ENCODE data around the gene FADD. TPM values are rescaled to one million over a fixed set of nuclear protein-coding genes. Genes with fewer than 3 reads are reported as not detected.
"Not testable (repeated sequence)": the region's sequence is repeated elsewhere in the genome, so short reads cannot be mapped to it uniquely, and the experiment has no call there.

Gene FADD
- total and polyA plus RNA-seq, 5 donors from 2014 or later = 12.0 to 33.5 (median 15.8) TPM

GRCh38 chr11:70218076-70218475 lies 15.0 kb downstream of the FADD start:
- H3K9me3 ChIP-seq (ENCODE audit: control insufficient read depth in 2 of 2, low read length in 2 of 2); H3K4me1 Mint-ChIP-seq; ATAC-seq (ENCODE audit: low read depth in 2 of 2); DNase-seq; H3K4me3 ChIP-seq (ENCODE audit: low read depth, low read length); H3K9me3 Mint-ChIP-seq; H3K4me1 ChIP-seq (ENCODE audit: control insufficient read depth, insufficient read depth, low read length, poor library complexity, severe bottlenecking); H3K27me3 ChIP-seq (ENCODE audit: control insufficient read depth, insufficient read depth, low read length); H3K4me3 Mint-ChIP-seq; H3K36me3 ChIP-seq (ENCODE audit: control insufficient read depth, insufficient read depth, low read length); H3K36me3 Mint-ChIP-seq; H3K27ac ChIP-seq (ENCODE audit: insufficient read depth, low read length, poor library complexity, severe bottlenecking): not testable (repeated sequence)
- Mint-ChIP-seq H3K27me3 (peaks cover 17% of the 10 kb centered on the region), H3K27ac (peak overlapping the region in 1 of 3 donors; percentile 40)

GRCh38 chr11:70220136-70220535 lies 17.0 kb downstream of the FADD start:
- no peaks in the 10 kb centered on the region for H3K36me3 ChIP-seq (ENCODE audit: control insufficient read depth, insufficient read depth, low read length)
- Mint-ChIP-seq H3K4me3 (no peak overlapping the region), H3K4me1 (no peaks in the 10 kb centered on the region), H3K27me3 (peaks cover 25% of the 10 kb centered on the region), H3K9me3 (peaks cover 0 to 1% (median 0%) of the 10 kb centered on the region in 7 donors), H3K27ac (no peak overlapping the region), H3K36me3 (no peaks in the 10 kb centered on the region)
- H3K4me1 ChIP-seq (ENCODE audit: control insufficient read depth, insufficient read depth, low read length, poor library complexity, severe bottlenecking) = no peaks in the 10 kb centered on the region
- H3K27ac ChIP-seq (ENCODE audit: insufficient read depth, low read length, poor library complexity, severe bottlenecking) = no peak overlapping the region
- H3K9me3 ChIP-seq (ENCODE audit: control insufficient read depth in 2 of 2, low read length in 2 of 2) = no peaks in the 10 kb centered on the region
- DNase-seq (no peak), ATAC-seq (ENCODE audit: low read depth in 2 of 2) (no peak)
- H3K4me3 ChIP-seq (ENCODE audit: low read depth, low read length) = no peak overlapping the region
- H3K27me3 ChIP-seq (ENCODE audit: control insufficient read depth, insufficient read depth, low read length) = no peaks in the 10 kb centered on the region

- Mint-ChIP-seq H3K27me3 (peaks cover 26% of the 10 kb centered on the region), H3K4me3 (no peak overlapping the region), H3K27ac (no peak overlapping the region), H3K4me1 (no peaks in the 10 kb centered on the region), H3K36me3 (no peaks in the 10 kb centered on the region), H3K9me3 (peaks cover 0 to 1% (median 0%) of the 10 kb centered on the region in 7 donors)
- no peaks in the 10 kb centered on the region for H3K27me3 ChIP-seq (ENCODE audit: control insufficient read depth, insufficient read depth, low read length)
- no peak for ATAC-seq (ENCODE audit: low read depth in 2 of 2)
- no peaks in the 10 kb centered on the region for H3K36me3 ChIP-seq (ENCODE audit: control insufficient read depth, insufficient read depth, low read length)
- H3K4me1 ChIP-seq (ENCODE audit: control insufficient read depth, insufficient read depth, low read length, poor library complexity, severe bottlenecking) = no peaks in the 10 kb centered on the region
- DNase-seq = no peak
- no peaks in the 10 kb centered on the region for H3K9me3 ChIP-seq (ENCODE audit: control insufficient read depth in 2 of 2, low read length in 2 of 2)
- H3K4me3 ChIP-seq (ENCODE audit: low read depth, low read length) = no peak overlapping the region
- no peak overlapping the region for H3K27ac ChIP-seq (ENCODE audit: insufficient read depth, low read length, poor library complexity, severe bottlenecking)
Observed at GRCh38 chr11:70220920-70221319, 17.8 kb downstream of the FADD start.

- Histone ChIP-seq H3K27me3 (ENCODE audit: control insufficient read depth, insufficient read depth, low read length) (no peaks in the 10 kb centered on the region), H3K4me1 (ENCODE audit: control insufficient read depth, insufficient read depth, low read length, poor library complexity, severe bottlenecking) (no peaks in the 10 kb centered on the region), H3K9me3 (ENCODE audit: control insufficient read depth in 2 of 2, low read length in 2 of 2) (no peaks in the 10 kb centered on the region), H3K4me3 (ENCODE audit: low read depth, low read length) (no peak overlapping the region), H3K27ac (ENCODE audit: insufficient read depth, low read length, poor library complexity, severe bottlenecking) (no peak overlapping the region), H3K36me3 (ENCODE audit: control insufficient read depth, insufficient read depth, low read length) (no peaks in the 10 kb centered on the region)
- DNase-seq (no peak), ATAC-seq (ENCODE audit: low read depth in 2 of 2) (no peak)
- Mint-ChIP-seq H3K27me3 (peaks cover 27% of the 10 kb centered on the region), H3K9me3 (peaks cover 0 to 1% (median 0%) of the 10 kb centered on the region in 7 donors), H3K36me3 (no peaks in the 10 kb centered on the region), H3K27ac (no peak overlapping the region), H3K4me1 (no peaks in the 10 kb centered on the region), H3K4me3 (no peak overlapping the region)
Observed at GRCh38 chr11:70225681-70226177, 22.6 kb downstream of the FADD start.

- DNase-seq = no peak
- H3K27me3 Mint-ChIP-seq = peaks cover 27% of the 10 kb centered on the region
- H3K4me1 ChIP-seq (ENCODE audit: control insufficient read depth, insufficient read depth, low read length, poor library complexity, severe bottlenecking) = no peaks in the 10 kb centered on the region
- H3K4me3 Mint-ChIP-seq = no peak overlapping the region
- no peak for ATAC-seq (ENCODE audit: low read depth in 2 of 2)
- H3K36me3 ChIP-seq (ENCODE audit: control insufficient read depth, insufficient read depth, low read length) = no peaks in the 10 kb centered on the region
- H3K36me3 Mint-ChIP-seq = no peaks in the 10 kb centered on the region
- H3K27ac ChIP-seq (ENCODE audit: insufficient read depth, low read length, poor library complexity, severe bottlenecking) = no peak overlapping the region
- H3K9me3 ChIP-seq (ENCODE audit: control insufficient read depth in 2 of 2, low read length in 2 of 2) = no peaks in the 10 kb centered on the region
- peaks cover 0 to 1% (median 0%) of the 10 kb centered on the region in 7 donors for H3K9me3 Mint-ChIP-seq
- H3K4me3 ChIP-seq (ENCODE audit: low read depth, low read length) = no peak overlapping the region
- H3K27me3 ChIP-seq (ENCODE audit: control insufficient read depth, insufficient read depth, low read length) = no peaks in the 10 kb centered on the region
- H3K4me1 Mint-ChIP-seq = no peaks in the 10 kb centered on the region
- no peak overlapping the region for H3K27ac Mint-ChIP-seq
Observed at GRCh38 chr11:70226183-70226582, 23.1 kb downstream of the FADD start.

GRCh38 chr11:70226967-70227366 lies 23.9 kb downstream of the FADD start:
- ATAC-seq (ENCODE audit: low read depth in 2 of 2) (no peak), DNase-seq (no peak)
- no peaks in the 10 kb centered on the region for H3K9me3 ChIP-seq (ENCODE audit: control insufficient read depth in 2 of 2, low read length in 2 of 2)
- H3K27ac Mint-ChIP-seq = no peak overlapping the region
- H3K4me1 Mint-ChIP-seq = no peaks in the 10 kb centered on the region
- H3K36me3 Mint-ChIP-seq = no peaks in the 10 kb centered on the region
- H3K9me3 Mint-ChIP-seq = peaks cover 0 to 1% (median 0%) of the 10 kb centered on the region in 7 donors
- peaks cover 27% of the 10 kb centered on the region for H3K27me3 Mint-ChIP-seq
- no peaks in the 10 kb centered on the region for H3K27me3 ChIP-seq (ENCODE audit: control insufficient read depth, insufficient read depth, low read length)
- no peaks in the 10 kb centered on the region for H3K4me1 ChIP-seq (ENCODE audit: control insufficient read depth, insufficient read depth, low read length, poor library complexity, severe bottlenecking)
- H3K4me3 ChIP-seq (ENCODE audit: low read depth, low read length) = no peak overlapping the region
- H3K36me3 ChIP-seq (ENCODE audit: control insufficient read depth, insufficient read depth, low read length) = no peaks in the 10 kb centered on the region
- no peak overlapping the region for H3K4me3 Mint-ChIP-seq
- H3K27ac ChIP-seq (ENCODE audit: insufficient read depth, low read length, poor library complexity, severe bottlenecking) = no peak overlapping the region

GRCh38 chr11:70229737-70230136 lies 26.6 kb downstream of the FADD start:
- no peaks in the 10 kb centered on the region for H3K4me1 ChIP-seq (ENCODE audit: control insufficient read depth, insufficient read depth, low read length, poor library complexity, severe bottlenecking)
- Mint-ChIP-seq H3K4me3 (no peak overlapping the region), H3K4me1 (no peaks in the 10 kb centered on the region), H3K27ac (no peak overlapping the region), H3K36me3 (no peaks in the 10 kb centered on the region), H3K9me3 (peaks cover 0 to 1% (median 0%) of the 10 kb centered on the region in 7 donors), H3K27me3 (peaks cover 15% of the 10 kb centered on the region)
- no peak overlapping the region for H3K4me3 ChIP-seq (ENCODE audit: low read depth, low read length)
- peaks cover 0 to 2% of the 10 kb centered on the region in 2 experiments for H3K9me3 ChIP-seq (ENCODE audit: control insufficient read depth in 2 of 2, low read length in 2 of 2)
- ATAC-seq (ENCODE audit: low read depth in 2 of 2) = no peak
- H3K36me3 ChIP-seq (ENCODE audit: control insufficient read depth, insufficient read depth, low read length) = no peaks in the 10 kb centered on the region
- DNase-seq = no peak
- no peak overlapping the region for H3K27ac ChIP-seq (ENCODE audit: insufficient read depth, low read length, poor library complexity, severe bottlenecking)
- no peaks in the 10 kb centered on the region for H3K27me3 ChIP-seq (ENCODE audit: control insufficient read depth, insufficient read depth, low read length)

- Histone ChIP-seq H3K9me3 (ENCODE audit: control insufficient read depth in 2 of 2, low read length in 2 of 2) (peaks cover 0 to 2% of the 10 kb centered on the region in 2 experiments), H3K36me3 (ENCODE audit: control insufficient read depth, insufficient read depth, low read length) (no peaks in the 10 kb centered on the region), H3K4me1 (ENCODE audit: control insufficient read depth, insufficient read depth, low read length, poor library complexity, severe bottlenecking) (no peaks in the 10 kb centered on the region), H3K27me3 (ENCODE audit: control insufficient read depth, insufficient read depth, low read length) (no peaks in the 10 kb centered on the region), H3K27ac (ENCODE audit: insufficient read depth, low read length, poor library complexity, severe bottlenecking) (no peak overlapping the region), H3K4me3 (ENCODE audit: low read depth, low read length) (no peak overlapping the region)
- Mint-ChIP-seq H3K9me3 (peaks cover 0 to 1% (median 0%) of the 10 kb centered on the region in 7 donors), H3K27me3 (peaks cover 14% of the 10 kb centered on the region), H3K4me1 (no peaks in the 10 kb centered on the region), H3K4me3 (no peak overlapping the region), H3K27ac (no peak overlapping the region), H3K36me3 (no peaks in the 10 kb centered on the region)
- ATAC-seq (ENCODE audit: low read depth in 2 of 2) (no peak), DNase-seq (no peak)
Observed at GRCh38 chr11:70230151-70230839, 27.2 kb downstream of the FADD start.

Measured in CD4-positive, CD25-positive, alpha-beta regulatory T cell (primary cell).